CD4-positive, CD25-positive, alpha-beta regulatory T cell (primary cell): ENCODE results near the gene TSHZ3. TPM values are rescaled to one million over a fixed set of nuclear protein-coding genes. Genes with fewer than 3 reads are reported as not detected.

Source experiments
- ATAC-seq, 2 donors: fragments of 150-1000 bp; cut with Tn5 transposase; one replicate each; pipeline ENCODE4 v1.10.0; 2021; ENCODE audit warnings: low read depth in 2 of 2, moderate number of reproducible peaks in 2 of 2, moderate library complexity in 1 of 2
- DNase-seq, 3 donors: peaks; one replicate each; pipeline versions ENCODE4 v3.0.0 to v3.0.0-alpha.2; 2012 to 2022; ENCODE audit warnings: mixed read lengths in 1 of 3
- H3K27ac ChIP-seq: one replicate; pipeline ENCODE4 v1.7.0; 2013; ENCODE audit warnings: mild to moderate bottlenecking, low read length; ENCODE audit not compliant: insufficient read depth, poor library complexity, severe bottlenecking
- H3K27me3 ChIP-seq: one replicate; pipeline ENCODE4 v1.7.0; 2013; ENCODE audit warnings: low read length; ENCODE audit not compliant: control insufficient read depth, insufficient read depth
- H3K36me3 ChIP-seq: one replicate; pipeline ENCODE4 v1.7.0; 2013; ENCODE audit warnings: mild to moderate bottlenecking, low read length, moderate library complexity; ENCODE audit not compliant: control insufficient read depth, insufficient read depth
- H3K4me1 ChIP-seq: 2 replicates; pipeline ENCODE4 v1.7.0; 2013; ENCODE audit warnings: mild to moderate bottlenecking, low read length; ENCODE audit not compliant: insufficient read depth, control insufficient read depth, poor library complexity, severe bottlenecking
- H3K4me3 ChIP-seq: one replicate; pipeline ENCODE4 v1.7.0; 2013; ENCODE audit warnings: low read depth, mild to moderate bottlenecking, low read length, moderate library complexity
- H3K9me3 ChIP-seq, 2 experiments: 1 replicate in 1 of 2; 2 replicates in 1 of 2; pipeline ENCODE4 v1.7.0; 2013; ENCODE audit warnings: low read length in 2 of 2, mild to moderate bottlenecking in 1 of 2, moderate library complexity in 1 of 2; ENCODE audit not compliant: control insufficient read depth in 2 of 2
- H3K27ac Mint-ChIP-seq, 3 donors: one replicate each; pipeline ENCODE4 v1.8.0; 2020 to 2022; ENCODE audit warnings: mild to moderate bottlenecking in 3 of 3, mixed read lengths in 3 of 3, moderate library complexity in 2 of 3
- H3K27me3 Mint-ChIP-seq: one replicate; pipeline ENCODE4 v1.8.0; 2022; ENCODE audit warnings: mild to moderate bottlenecking, mixed read lengths
- H3K36me3 Mint-ChIP-seq: one replicate; pipeline ENCODE4 v1.8.0; 2020; ENCODE audit warnings: mixed read lengths
- H3K4me1 Mint-ChIP-seq, 4 donors: one replicate each; pipeline ENCODE4 v1.8.0; 2020 to 2022; ENCODE audit warnings: mixed read lengths in 4 of 4, mild to moderate bottlenecking in 1 of 4
- H3K4me3 Mint-ChIP-seq, 4 donors: one replicate each; pipeline ENCODE4 v1.8.0; 2020 to 2022; ENCODE audit warnings: mild to moderate bottlenecking in 4 of 4, mixed read lengths in 4 of 4, moderate library complexity in 3 of 4
- H3K9me3 Mint-ChIP-seq, 7 donors: one replicate each; pipeline ENCODE4 v1.8.0; 2020 to 2022; ENCODE audit warnings: mixed read lengths in 7 of 7, mild to moderate bottlenecking in 3 of 7, moderate library complexity in 2 of 7
- polyA plus RNA-seq, 4 donors: library from polyadenylated mRNA; unstranded; fragments of 300-500 nt; fragmentation: Illumina TruSeq; gene quantifications; one replicate each; pipeline ENCODE4 v1.2.3, GENCODE V29; 2021
- total RNA-seq: library from RNA; stranded (reverse); gene quantifications from one replicate; pipeline ENCODE4 v1.2.3, GENCODE V29; 2022

Gene TSHZ3
- total and polyA plus RNA-seq, 5 donors from 2014 or later: 0.24 to 2.5 (median 0.96) TPM

DNA sequence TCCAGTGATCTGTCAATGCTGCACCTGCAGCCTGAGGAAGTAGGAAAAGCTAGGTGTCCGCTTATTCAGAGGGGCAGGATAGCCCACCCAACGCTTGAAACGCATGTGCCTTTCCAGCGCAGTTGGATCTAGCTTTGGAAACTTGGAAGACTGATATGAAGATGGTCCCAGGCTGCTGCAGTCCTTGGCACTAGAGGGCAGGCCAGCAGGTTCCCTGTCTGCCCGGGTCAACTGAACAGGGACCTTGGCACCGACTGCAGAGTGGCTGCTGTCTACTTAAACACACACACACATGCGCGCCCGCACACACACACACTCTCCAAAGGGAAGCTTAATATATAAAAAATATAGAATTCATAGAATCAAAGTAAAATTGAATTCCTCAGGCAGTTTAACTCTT, 100.0 kb downstream of the TSHZ3 start:
- no peaks in the 10 kb centered on the region for H3K36me3 ChIP-seq
- Mint-ChIP-seq H3K36me3 (no peaks in the 10 kb centered on the region), H3K27me3 (peaks cover 6% of the 10 kb centered on the region), H3K4me3 (no peak overlapping the region), H3K27ac (no peak overlapping the region), H3K4me1 (no peaks in the 10 kb centered on the region), H3K9me3 (no peaks in the 10 kb centered on the region)
- no peak for DNase-seq
- no peaks in the 10 kb centered on the region for H3K9me3 ChIP-seq
- H3K4me1 ChIP-seq: no peaks in the 10 kb centered on the region
- ATAC-seq: no peak
- no peak overlapping the region for H3K27ac ChIP-seq
- no peak overlapping the region for H3K4me3 ChIP-seq
- no peaks in the 10 kb centered on the region for H3K27me3 ChIP-seq

DNA sequence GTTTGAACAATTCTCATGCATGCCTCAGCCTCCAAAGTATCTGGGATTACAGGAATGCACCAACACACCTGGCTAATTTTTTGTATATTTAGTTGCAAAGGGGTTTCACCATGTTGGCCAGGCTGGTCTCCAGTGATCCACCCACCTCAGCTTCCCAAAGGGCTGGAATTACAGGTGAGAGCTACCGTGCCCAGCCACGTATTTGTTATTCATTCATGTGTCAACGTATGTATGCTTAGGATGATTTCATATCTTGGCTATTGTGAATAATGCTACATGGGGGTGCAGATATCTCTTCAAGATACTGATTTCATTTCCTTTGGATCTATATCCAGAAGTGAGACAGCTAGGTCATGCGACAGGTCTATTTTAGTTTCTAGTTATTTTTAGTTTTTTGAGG, 113.4 kb downstream of the TSHZ3 start:
- Histone ChIP-seq H3K27me3 (peaks cover 13% of the 10 kb centered on the region), H3K9me3 (peaks cover 0 to 7% of the 10 kb centered on the region in 2 experiments), H3K36me3 (no peaks in the 10 kb centered on the region), H3K4me1 (no peaks in the 10 kb centered on the region), H3K4me3 (no peak overlapping the region), H3K27ac (no peak overlapping the region)
- Mint-ChIP-seq H3K36me3 (no peaks in the 10 kb centered on the region), H3K27ac (no peak overlapping the region), H3K27me3 (peaks cover 12% of the 10 kb centered on the region), H3K9me3 (peaks cover 0 to 2% (median 0%) of the 10 kb centered on the region in 7 donors), H3K4me1 (no peaks in the 10 kb centered on the region), H3K4me3 (no peak overlapping the region)
- ATAC-seq (no peak), DNase-seq (no peak)

DNA sequence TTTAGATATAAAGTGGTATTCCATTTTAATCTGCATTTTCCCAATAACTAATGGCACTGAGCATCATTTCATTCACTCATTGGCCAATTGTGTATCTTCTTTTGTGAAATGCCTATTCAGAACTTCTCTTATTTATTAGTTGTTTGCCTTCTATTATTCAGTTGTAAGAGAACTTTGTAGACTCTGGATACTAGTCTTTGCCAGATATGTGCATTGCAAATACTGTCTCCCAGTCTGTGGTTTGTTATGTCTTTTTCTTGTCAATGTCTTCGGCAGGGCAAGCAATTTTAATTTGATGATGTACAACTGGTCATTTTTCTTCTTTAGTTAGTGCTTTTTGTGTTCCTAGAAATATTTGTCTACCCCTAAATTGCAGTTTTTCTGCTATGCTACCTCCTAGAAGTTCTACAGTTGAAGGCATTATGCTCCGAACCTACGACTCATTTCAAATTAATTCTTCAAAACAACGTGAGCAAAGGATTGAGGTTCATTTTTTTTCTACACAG, 115.9 kb downstream of the TSHZ3 start:
- H3K36me3 ChIP-seq: no peaks in the 10 kb centered on the region
- no peak overlapping the region for H3K27ac Mint-ChIP-seq
- H3K27me3 ChIP-seq: peaks cover 6% of the 10 kb centered on the region
- no peaks in the 10 kb centered on the region for H3K9me3 ChIP-seq
- no peak overlapping the region for H3K4me3 Mint-ChIP-seq
- no peak overlapping the region for H3K27ac ChIP-seq
- H3K9me3 Mint-ChIP-seq: peaks cover 0 to 2% (median 0%) of the 10 kb centered on the region in 7 donors
- no peaks in the 10 kb centered on the region for H3K4me1 ChIP-seq
- H3K4me1 Mint-ChIP-seq: no peaks in the 10 kb centered on the region
- H3K36me3 Mint-ChIP-seq: no peaks in the 10 kb centered on the region
- peaks cover 7% of the 10 kb centered on the region for H3K27me3 Mint-ChIP-seq
- ATAC-seq (no peak), DNase-seq (no peak)
- no peak overlapping the region for H3K4me3 ChIP-seq

DNA sequence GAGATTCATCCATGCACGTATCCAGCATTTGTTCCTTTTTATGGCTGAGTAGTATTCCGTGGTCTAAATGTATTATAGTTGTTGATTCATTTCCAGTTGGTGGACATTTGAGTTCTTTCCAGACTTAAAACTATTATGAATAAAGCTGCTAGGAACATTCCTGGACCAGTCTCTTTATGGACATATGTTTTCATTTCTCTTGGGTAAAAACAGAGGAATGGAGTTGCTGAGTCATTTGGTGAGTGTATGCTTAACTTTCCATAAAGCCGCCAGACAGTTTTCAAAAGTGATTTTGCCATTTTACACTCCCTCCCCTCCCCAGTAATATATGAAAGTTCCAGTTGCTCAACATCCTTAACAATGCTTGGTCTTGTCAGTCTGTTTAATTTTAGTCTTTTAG, 116.4 kb downstream of the TSHZ3 start:
- peaks cover 6% of the 10 kb centered on the region for H3K27me3 ChIP-seq
- no peak overlapping the region for H3K4me3 ChIP-seq
- Mint-ChIP-seq H3K9me3 (peaks cover 0 to 2% (median 0%) of the 10 kb centered on the region in 7 donors), H3K27ac (no peak overlapping the region), H3K36me3 (no peaks in the 10 kb centered on the region), H3K4me1 (no peaks in the 10 kb centered on the region), H3K4me3 (no peak overlapping the region), H3K27me3 (peaks cover 6% of the 10 kb centered on the region)
- no peak for ATAC-seq
- H3K27ac ChIP-seq: no peak overlapping the region
- H3K9me3 ChIP-seq: no peaks in the 10 kb centered on the region
- no peaks in the 10 kb centered on the region for H3K4me1 ChIP-seq
- H3K36me3 ChIP-seq: no peaks in the 10 kb centered on the region
- DNase-seq: no peak

DNA sequence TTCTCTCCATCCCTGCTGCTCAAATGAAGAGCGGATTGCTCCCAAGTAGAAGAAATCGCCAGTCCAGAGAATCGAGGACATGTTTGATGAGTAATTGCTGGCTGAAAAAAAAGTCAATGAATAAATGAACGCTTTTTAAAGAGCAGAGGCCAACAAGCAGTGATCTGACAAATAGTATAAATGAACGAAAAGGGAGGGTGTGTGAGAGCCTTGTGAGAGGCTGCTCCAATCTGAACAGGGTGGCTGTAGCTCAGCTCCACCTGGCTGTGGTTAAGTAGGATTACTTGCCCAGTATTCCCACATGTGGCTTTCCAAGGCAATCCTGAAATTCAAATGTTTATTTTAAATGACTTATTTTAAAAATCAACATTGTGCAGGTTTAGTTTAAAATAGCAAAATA, 117.1 kb downstream of the TSHZ3 start:
- H3K36me3 ChIP-seq: no peaks in the 10 kb centered on the region
- no peaks in the 10 kb centered on the region for H3K4me1 ChIP-seq
- H3K27ac Mint-ChIP-seq: no peak overlapping the region
- H3K9me3 ChIP-seq: no peaks in the 10 kb centered on the region
- no peak overlapping the region for H3K4me3 ChIP-seq
- DNase-seq (no peak), ATAC-seq (no peak)
- H3K27me3 ChIP-seq: peaks cover 6% of the 10 kb centered on the region
- no peak overlapping the region for H3K27ac ChIP-seq
- H3K4me3 Mint-ChIP-seq: no peak overlapping the region
- H3K36me3 Mint-ChIP-seq: no peaks in the 10 kb centered on the region
- no peaks in the 10 kb centered on the region for H3K4me1 Mint-ChIP-seq
- peaks cover 0 to 2% (median 0%) of the 10 kb centered on the region in 7 donors for H3K9me3 Mint-ChIP-seq
- peaks cover 6% of the 10 kb centered on the region for H3K27me3 Mint-ChIP-seq

DNA sequence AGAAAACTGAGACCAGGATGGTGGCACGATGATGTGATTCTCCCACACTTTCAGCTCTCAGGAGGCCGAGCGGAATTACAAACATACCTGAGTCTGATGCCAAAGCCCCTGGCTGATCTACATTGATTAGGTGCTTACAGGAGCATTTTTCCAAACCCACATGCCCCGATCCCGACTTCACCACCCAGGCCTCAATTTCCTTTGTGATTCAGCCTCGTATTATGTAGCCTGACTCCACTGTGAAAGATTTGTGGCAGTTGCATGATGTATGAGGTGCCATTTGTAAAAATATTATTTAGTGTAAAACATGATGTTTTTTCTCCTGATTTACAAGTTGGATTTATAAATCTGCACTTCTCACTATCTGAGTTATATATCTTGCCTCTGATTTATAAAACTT, 118.0 kb downstream of the TSHZ3 start:
- no peaks in the 10 kb centered on the region for H3K9me3 ChIP-seq
- Mint-ChIP-seq H3K36me3 (no peaks in the 10 kb centered on the region), H3K9me3 (peaks cover 0 to 5% (median 0%) of the 10 kb centered on the region in 7 donors), H3K27me3 (peaks cover 6% of the 10 kb centered on the region), H3K4me3 (no peak overlapping the region), H3K27ac (no peak overlapping the region), H3K4me1 (no peaks in the 10 kb centered on the region)
- ATAC-seq (no peak), DNase-seq (no peak)
- no peak overlapping the region for H3K4me3 ChIP-seq
- no peak overlapping the region for H3K27ac ChIP-seq
- no peaks in the 10 kb centered on the region for H3K36me3 ChIP-seq
- no peaks in the 10 kb centered on the region for H3K4me1 ChIP-seq
- H3K27me3 ChIP-seq: peaks cover 6% of the 10 kb centered on the region

DNA sequence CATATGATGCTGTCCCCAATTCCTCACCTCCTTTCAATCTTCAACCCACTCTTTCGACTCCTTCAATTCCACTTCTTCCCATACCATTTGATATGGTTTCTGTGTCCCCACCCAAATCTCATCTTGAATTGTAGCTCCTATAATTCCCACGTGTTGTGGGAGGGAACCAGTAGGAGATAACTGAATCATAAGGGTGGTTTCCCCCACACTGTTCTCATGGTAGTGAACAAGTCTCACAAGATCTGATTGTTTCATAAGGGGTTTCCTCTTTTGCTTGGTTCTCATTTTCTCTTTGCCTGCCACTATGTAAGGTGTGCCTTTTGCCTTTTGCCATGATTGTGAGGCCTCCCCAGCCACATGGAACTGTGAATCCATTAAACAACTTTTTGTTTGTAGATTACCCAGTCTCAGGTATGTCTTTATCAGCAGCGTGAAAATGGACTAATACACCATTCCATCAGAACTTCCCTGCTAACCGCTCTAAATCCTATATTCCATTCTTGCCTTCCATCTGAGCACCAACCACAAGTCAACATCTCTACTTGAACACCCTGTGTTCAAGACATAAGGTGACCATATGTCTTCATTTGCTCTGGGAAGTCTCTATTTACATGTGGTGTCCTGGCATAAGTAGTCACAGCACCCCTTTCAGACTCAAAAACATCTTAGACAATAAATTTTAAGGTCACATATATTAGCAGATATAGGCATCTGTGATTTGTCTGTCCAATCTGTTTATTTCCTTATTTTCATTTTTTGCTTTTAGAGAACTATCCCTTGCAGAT, 122.9 kb downstream of the TSHZ3 start:
- no peaks in the 10 kb centered on the region for H3K36me3 ChIP-seq
- H3K27ac Mint-ChIP-seq: no peak overlapping the region
- H3K36me3 Mint-ChIP-seq: no peaks in the 10 kb centered on the region
- ATAC-seq (no peak), DNase-seq (no peak)
- H3K4me3 Mint-ChIP-seq: no peak overlapping the region
- H3K9me3 ChIP-seq: no peaks in the 10 kb centered on the region
- H3K4me3 ChIP-seq: no peak overlapping the region
- H3K27ac ChIP-seq: no peak overlapping the region
- H3K27me3 ChIP-seq: no peaks in the 10 kb centered on the region
- H3K27me3 Mint-ChIP-seq: no peaks in the 10 kb centered on the region
- no peaks in the 10 kb centered on the region for H3K4me1 ChIP-seq
- peaks cover 0 to 8% (median 1%) of the 10 kb centered on the region in 7 donors for H3K9me3 Mint-ChIP-seq
- no peaks in the 10 kb centered on the region for H3K4me1 Mint-ChIP-seq
